Ovary (tissue), 3 donors: Measurements from ENCODE around the gene RTTN.
"Not testable (repeated sequence)": the region's sequence is repeated elsewhere in the genome, so short reads cannot be mapped to it uniquely, and the experiment has no call there.

Experiments
- POLR2A ChIP-seq: fragments of 450-650 bp; IDR thresholded peaks from one replicate; pipeline ENCODE4 v1.6.1; 2017; ENCODE audit warnings: antibody characterized with exemption, mild to moderate bottlenecking, moderate library complexity
- TF ChIP-seq, protein P1 (sequence below), 3 donors: fragments of 450-650 bp in 2 of 3; fragments of 200-600 bp in 1 of 3; IDR thresholded peaks; one replicate each; pipeline versions ENCODE4 v1.5.1 to v1.8.0; 2016 to 2022; ENCODE audit warnings: antibody characterized with exemption in 3 of 3, mild to moderate bottlenecking in 1 of 3
- donor health status: DM: no; HTN: no; CAD: no.

DNA sequence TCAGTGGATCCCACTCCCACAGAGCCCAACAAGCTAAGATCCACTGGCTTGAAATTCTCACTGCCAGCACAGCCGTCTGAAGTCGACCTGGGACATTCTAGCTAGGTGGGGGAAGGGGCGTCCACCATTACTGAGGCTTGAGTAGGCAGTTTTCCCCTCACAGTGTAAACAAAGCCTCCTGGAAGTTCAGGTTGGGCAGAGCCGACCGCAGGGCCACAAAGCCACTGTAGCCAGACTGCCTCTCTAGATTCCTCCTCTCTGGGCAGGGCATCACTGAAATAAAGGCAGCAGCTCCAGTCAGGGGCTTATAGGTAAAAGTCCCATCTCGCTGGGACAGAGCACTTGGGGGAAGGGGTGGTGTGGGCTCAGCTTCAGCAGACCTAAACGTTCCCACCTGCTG lies 31.4 kb upstream of the RTTN start:
- TF ChIP-seq, protein P1, sequence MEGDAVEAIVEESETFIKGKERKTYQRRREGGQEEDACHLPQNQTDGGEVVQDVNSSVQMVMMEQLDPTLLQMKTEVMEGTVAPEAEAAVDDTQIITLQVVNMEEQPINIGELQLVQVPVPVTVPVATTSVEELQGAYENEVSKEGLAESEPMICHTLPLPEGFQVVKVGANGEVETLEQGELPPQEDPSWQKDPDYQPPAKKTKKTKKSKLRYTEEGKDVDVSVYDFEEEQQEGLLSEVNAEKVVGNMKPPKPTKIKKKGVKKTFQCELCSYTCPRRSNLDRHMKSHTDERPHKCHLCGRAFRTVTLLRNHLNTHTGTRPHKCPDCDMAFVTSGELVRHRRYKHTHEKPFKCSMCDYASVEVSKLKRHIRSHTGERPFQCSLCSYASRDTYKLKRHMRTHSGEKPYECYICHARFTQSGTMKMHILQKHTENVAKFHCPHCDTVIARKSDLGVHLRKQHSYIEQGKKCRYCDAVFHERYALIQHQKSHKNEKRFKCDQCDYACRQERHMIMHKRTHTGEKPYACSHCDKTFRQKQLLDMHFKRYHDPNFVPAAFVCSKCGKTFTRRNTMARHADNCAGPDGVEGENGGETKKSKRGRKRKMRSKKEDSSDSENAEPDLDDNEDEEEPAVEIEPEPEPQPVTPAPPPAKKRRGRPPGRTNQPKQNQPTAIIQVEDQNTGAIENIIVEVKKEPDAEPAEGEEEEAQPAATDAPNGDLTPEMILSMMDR (IDR thresholded peaks at IDR 0.05) = not testable (repeated sequence)
- not testable (repeated sequence) for TF ChIP-seq POLR2A
